ENCODE measurements around the gene EPN1.
"Not testable (repeated sequence)": the region's sequence is repeated elsewhere in the genome, so short reads cannot be mapped to it uniquely, and the experiment has no call there.

The EPN1 gene

DNA sequence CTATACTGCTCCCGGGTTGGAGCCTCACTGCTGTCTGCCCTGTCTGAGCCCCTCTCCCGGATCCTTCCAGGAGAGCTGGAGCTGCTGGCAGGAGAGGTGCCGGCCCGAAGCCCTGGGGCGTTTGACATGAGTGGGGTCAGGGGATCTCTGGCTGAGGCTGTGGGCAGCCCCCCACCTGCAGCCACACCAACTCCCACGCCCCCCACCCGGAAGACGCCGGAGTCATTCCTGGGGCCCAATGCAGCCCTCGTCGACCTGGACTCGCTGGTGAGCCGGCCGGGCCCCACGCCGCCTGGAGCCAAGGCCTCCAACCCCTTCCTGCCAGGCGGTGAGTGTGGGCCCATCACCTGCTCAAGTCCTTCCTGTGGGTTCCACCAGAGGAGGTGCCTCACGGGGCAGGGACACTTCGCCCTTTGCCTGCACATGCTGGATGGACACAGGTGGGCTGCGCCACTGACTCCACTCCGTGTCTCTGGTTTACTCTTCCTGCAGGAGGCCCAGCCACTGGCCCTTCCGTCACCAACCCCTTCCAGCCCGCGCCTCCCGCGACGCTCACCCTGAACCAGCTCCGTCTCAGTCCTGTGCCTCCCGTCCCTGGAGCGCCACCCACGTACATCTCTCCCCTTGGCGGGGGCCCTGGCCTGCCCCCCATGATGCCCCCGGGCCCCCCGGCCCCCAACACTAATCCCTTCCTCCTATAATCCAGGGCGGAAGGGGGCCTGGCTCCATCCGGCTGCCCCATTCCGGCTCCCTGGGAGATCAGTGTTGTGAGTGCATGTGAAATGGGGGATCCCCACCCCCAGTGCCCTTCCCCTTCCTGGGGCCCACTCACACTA lies 19.8 kb downstream of the EPN1 start:
- no peak for DNase-seq

DNA sequence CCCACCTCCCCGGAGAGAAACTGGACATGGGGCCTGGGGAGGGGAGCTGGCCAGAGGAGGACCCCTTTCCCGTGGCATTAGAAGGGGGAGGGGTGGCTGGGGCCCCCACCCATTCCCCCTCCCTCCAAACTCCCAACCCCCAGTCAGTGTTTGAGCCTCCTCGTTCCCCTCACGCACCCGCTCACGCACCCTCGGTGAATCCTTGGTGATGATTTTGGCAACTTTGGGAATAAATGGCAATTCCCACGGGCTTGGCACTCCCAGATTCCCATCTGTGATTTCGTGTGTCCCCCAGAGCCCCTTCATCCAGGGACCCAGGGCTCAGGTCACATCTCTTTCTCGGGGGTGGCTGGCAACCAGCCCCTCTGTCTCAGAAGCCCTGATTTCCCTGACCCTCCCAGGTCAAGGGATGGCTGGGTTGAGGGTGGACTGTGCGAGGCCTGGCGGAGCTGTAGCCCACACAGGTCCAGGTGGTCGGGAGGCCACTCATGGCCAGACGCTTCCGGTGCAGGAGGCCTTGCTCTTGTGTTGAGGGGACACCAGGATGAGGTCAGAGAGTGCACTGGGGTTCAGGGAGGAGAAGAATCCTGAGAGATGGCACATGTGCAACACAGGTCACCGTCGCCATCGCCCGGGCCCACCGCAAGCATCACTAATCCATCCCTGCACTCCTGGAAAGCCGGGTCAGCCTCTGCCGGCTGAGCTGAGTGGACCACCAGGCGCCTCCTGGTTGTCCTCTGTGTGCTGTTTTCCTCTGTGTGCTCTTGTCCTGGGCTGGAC lies 20.7 kb downstream of the EPN1 start:
- no peak for DNase-seq

DNA sequence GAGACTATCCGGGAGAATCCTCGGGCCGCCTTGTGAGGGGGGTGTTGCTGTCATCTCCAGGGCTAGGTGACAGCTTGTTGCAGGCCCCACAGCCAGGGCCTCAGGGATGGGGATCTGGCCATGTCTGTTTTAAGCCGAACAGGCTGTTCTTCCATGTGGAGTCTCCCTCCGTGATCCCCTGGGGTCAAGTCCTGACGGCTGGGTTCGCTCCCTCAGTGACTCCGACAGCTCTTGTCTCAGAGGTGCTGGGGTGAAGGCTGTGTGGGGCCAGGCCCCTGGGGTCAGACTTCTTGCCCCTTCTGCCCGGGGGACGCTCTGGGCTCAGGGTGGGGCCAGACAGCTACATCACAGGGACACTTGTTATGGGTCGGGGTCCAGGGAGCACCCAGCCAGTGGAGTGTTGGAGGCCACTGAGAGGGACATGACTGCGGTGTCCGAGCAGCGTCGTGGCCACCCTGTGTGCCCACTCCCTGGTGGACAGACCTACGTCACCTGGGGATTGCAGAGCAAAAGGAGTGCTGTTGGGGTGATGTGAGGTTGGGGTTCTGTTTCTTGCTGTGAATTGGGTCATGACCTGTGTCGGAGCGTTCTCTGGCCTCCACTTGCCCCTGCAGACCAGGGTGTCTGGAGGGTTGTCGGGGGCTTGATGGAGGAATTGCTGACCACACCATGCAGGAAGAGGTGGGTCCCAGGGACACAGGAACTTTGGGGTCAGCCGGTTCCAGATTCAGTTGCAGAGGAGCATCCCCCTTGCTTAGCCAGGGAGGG lies 21.5 kb downstream of the EPN1 start:
- no peak for DNase-seq

DNA sequence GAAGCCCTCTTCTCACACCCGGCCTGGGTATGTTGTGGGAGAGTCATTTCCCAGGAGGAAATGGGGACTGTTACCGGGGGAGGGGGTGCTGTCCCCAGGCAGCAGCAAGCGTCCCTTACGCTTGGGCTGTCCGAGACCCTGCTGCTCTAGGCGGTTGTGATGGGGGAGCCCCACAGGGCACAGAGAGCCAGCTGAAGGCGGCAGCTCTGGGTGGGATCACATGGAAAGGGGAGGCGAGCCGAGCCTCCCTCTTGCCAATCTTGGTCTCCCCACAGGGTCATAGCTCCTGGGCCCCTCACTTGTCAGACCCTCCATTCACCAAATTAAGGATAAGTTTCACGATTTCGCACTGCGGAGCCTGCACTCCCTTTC lies 22.0 kb downstream of the EPN1 start:
- DNase-seq = no peak

DNA sequence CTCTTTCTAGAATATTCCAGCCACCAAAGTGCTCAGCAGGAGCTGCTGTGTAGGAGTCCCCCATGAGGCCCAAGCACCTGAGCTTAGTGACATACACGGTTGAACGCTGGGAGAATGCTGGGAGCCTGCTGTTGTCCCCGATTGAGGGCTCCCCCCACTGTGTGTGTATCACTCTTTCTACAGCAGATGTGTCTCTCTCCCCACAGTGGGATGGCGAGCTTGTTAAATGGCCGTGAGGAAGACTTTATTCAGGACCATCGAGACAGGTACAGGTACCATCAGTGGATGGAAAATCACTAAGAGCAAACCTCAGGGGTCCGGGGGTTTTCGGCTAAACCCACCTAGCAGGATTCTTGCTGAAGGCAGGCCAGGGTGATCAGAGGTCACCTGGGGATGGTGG lies 22.7 kb downstream of the EPN1 start:
- DNase-seq = no peak

DNA sequence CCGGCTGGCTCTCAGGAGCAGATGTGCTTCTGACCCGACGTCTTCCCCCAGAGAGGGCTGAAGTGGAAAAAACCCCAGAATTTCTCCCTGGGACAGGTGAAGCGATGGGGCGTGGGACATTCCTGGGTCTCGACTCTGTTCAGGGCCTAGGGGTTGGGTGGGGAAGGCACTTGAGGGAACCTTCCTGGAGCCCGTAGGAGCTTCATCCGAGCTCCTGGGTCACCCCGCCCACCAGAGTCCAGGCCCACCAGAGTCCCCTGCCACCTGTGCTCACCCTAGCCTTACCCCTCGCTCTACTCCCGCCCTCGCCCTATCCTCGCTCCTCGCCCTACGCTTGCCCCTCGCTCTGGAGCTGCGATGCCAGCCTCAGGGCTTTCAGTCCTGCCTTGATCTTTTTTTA lies 23.2 kb downstream of the EPN1 start:
- DNase-seq = no peak

DNA sequence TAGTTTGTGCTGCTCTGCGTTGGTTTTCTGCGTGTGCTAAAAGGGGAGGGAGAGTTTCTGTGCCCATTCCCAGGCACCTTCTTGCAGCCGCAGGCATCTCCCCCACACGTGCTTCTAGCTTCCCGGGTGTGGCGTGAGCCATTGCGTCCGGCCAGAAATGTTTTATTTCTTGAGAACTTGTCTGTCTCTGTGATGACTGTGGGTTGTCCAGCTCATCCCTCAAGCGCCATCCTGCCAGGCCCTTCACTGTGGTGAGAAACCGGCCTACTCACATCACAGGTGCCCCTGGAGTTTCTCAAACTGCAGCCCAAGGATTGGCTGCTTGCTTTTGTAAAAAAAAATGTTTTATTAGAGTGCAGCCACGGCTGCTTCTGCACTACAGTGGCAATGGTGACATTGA lies 24.2 kb downstream of the EPN1 start:
- no peak for DNase-seq

DNA sequence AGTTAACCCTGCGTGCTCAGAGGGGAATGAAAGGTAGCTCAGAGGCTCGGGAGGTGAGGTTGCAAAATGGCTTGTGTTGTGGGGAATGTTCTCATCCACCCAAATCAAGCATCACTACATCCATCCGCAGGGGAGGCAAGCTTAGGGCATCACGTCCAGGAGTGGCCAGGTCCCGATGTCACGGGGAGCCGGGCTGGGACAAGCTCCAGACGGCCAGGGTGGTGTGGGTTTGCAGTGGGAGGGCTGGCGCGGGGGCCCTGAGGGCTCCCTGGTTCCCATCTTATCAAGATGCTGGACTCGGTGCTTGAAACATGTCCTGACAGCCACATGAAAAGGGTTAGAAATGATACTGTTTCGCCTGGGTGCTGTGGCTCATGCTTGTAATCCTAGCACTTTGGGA lies 25.8 kb downstream of the EPN1 start:
- DNase-seq = no peak

DNA sequence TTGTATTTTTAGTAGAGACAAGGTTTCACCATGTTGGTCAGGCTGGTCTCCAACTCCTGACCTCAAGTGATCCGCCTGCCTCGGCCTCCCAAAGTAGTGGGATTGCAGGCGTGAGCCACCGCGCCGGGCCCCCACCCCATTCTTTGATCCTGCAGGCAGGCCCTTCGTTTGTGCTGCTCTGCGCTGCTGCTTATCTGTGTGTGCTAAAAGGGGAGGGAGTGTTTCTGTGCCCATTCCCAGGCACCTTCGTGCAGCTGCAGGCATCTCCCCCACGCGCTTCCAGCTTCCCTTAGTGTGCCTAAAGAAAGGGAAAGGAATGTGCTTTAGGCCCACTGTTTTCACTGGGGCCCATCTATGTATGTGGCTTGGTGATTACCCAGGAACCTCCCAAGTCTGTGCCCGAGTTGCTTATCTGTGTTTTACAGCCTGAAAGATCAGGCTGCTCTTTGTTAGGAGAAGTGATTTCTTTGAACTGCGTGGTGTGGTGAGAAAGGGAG lies 27.2 kb downstream of the EPN1 start:
- no peak for DNase-seq

DNA sequence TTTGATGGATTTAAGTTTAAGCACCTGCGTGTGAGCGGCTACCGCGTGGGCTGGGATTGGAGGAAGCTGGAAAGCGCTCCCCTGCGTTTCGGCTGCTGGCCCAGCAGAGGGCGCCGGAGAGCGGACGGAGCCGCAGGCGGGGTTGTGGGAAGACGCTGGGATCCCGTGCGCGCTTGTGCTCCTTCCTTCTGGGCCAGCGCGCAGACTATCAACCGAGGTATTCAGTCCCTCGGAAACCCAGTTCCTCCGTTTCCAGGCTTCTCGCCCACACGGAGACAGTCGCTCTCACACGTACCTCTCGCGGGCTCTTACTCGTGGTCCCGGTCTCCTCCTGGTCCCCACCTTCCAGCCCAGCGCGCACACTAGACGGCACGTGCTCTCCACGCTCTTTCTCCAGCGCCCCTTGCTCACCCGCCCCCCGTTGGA lies 28.8 kb downstream of the EPN1 start:
- DNase-seq = no peak

DNA sequence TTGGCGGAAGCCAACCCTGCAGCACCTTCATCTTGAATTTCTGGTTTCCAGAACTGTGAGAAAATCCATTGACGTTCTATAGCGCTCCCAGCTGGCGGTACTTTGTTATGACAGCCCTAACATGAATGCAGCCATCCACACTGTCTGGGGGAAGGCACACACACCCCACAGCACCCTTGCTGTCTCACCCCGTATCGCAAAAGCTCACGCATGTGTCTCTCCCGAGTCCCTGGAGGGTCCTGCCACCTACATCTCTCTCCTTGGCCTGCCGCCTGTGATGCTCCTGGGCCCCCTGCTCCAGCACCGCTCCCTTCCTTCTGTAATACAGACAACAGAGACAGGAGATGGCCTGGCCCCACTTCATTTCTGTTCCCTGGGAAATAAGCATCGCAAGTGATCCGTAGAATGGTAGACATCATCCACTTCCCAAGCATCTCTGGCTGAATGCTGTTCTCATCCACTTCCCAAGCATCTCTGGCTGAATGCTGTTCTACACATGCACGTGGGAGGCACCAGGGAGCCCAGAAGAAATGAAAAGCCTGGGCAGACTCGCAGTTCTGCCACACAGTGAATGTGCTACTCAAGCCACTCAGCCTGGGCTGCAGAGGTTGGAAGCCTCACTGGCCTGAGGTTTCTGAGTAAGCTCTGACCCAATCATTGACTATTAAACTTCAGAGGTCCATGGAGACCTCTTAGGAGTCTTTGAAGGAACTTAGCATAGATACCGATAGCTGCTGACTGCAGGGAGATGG lies 29.6 kb downstream of the EPN1 start:
- no peak for DNase-seq

DNA sequence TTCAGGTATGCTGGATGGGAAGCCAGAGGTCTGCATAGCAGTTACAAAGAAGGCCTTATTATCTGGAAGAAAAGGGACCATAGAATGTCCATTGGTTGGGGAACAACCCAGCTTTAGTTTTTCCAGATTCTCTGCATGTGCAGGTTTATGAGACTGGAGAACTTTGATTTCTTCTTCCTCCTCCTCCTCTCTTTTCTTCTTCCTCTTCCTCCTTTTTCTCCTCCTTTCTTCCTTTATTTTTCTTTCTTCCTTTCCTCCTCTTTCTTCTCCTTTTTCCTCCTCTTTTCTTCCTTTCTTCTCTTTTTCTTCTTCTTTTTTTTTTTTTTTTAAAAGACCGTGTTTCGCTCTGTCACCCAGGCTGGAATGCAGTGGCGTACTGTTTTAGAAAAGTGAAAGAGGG lies 30.9 kb downstream of the EPN1 start:
- no peak for DNase-seq

DNA sequence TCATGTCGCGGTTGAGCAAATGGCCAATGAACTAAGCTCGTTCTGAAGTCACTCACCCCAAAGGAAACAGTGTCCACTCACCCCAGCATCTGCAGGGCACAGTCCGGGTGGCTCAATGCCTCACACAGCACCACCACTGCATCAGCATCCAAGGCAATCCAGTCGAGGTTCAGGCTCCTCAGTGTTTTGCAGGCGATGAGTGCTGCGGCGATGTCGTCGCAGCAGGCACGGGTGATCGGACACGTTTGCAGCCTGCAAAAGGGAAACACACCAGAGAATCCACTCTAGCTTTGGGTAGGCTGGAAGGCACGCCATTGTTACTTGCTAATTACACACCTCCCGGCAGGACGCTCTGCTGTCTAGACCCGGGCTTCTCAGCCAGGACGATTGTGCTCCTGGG lies 36.7 kb downstream of the EPN1 start:
- no peak for DNase-seq

DNA sequence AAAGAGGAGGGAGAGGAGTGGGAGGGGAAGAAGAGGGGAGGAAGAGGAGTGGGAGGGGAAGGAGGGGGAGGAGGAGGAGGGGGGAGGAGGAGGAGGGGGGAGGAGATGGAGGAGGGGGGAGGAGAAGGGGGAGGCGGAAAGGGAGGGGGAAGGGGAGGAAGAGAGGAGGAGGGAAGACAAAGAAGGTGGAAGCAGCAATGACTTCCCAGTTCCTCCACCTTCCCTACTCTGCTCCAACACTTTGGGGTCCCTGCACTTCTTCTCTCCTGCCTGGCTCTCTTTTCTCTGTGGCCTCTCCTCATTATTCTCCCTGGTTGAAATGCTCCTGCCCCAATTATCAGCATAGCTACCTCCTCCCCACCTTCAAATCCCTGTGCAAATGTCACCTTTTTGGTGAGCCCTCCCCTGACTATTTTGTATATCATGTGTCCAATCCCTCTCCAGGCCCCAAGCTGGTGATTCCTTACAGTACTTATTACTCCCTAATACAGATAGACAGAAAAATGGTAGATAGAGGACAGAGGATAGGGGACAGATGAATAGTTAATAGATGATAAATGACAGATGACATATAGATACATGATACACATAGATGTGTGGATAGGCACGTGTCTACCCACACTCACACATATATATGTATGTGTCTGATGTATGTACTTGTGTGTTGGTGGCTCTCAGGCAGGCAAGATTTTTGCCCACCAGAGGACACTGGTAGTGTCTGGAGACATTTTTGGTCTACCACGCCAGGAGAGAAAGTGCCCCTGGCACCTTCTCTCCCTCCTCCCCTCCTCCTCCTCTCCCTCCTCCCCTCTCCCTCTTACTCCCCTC lies 38.0 kb downstream of the EPN1 start:
- DNase-seq = no peak

DNA sequence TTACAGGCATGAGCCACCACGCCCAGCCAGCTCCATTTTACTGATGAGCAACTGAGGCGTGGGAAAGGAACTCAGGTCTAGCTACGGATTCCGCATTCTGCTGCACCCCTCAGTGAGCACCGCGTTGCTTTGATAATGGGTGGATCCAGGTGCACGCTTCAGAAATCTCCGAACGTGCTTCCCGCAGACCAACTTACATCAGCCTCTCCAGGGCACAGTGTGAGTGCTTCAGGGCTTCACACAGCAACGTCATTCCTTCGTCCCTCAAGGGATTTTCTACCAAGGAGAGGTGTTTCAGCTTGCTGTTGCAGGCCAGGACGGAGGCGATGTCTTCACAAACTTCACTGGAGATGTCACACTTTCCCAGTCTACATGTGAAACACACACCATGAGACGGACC lies 41.5 kb downstream of the EPN1 start:
- DNase-seq = no peak

DNA sequence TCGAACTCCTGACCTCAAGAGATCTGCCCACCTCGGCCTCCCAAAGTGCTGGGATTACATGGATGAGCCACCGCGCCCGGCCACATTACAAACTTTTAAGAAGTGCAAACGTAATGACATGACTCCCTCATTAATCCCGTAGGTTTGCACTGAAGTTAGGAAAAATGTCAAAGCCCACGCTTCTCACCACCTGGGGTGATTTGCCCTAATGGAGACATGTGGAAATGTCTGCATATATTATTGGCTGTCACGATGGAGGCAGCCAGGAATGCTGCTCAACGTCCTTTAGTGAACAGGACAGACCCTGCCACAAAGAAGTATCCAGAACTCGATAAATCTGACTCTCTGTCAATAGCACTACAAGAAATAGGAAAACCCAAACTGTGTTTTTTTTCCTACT lies 42.2 kb downstream of the EPN1 start:
- no peak for DNase-seq

DNA sequence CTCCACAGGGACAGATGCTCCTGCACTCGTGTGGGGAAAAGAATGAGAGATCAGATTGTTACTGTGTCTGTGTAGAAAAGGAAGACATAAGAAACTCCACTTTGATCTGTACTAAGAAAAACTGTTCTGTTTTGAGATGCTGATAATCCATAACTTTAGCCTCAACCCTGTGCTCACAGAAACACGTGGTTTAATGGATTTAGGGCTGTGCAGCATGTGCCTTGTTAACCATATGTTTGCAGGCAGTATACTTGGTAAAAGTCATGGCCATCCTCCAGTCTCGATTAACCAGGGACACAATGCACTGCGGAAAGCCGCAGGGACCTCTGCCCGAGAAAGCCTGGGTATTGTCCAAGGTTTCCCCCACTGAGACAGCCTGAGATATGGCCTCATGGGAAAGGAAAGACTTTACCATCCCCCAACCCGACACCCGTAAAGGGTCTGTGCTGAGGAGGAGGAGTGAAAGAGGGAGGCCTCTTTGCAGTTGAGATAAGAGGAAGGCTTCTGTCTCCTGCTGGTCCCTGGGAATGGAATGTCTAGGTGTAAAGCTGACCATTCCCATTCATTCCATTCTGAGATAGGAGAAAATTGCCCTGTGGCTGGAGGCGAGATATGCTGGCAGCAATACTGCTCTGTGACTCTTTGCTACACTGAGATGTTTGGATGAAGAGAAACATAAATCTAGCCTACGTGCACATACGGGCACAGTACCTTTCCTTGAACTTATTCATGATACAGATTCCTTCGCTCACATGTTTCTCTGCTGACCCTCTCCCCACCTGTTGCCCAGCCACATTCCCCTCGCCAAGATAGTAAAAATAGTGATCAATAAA lies 43.1 kb downstream of the EPN1 start:
- not testable (repeated sequence) for DNase-seq

DNA sequence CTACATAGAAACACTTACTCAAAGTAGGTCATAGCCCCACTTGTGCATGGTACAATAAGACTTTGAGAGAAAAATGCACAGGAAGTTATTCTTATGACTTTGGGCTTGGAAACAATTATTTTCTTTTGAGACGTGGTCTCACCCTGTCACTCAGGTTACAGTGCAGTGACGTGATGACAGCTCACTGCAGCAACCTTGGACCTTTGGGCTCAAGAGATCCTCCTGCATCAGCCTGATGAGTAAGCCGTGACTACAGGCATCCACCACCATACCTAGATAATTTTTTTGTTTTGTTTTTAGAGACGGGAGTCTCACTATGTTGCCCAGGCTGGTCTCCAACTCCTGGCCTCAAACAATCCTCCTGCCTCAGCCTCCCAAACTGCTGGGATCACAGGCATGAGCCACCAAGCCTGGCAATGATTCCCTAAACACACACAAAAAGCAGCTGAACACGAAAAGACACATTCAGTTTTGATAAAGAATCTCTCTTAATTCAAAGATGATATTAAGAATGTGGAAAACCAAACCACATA lies 45.3 kb downstream of the EPN1 start:
- DNase-seq = no peak

DNA sequence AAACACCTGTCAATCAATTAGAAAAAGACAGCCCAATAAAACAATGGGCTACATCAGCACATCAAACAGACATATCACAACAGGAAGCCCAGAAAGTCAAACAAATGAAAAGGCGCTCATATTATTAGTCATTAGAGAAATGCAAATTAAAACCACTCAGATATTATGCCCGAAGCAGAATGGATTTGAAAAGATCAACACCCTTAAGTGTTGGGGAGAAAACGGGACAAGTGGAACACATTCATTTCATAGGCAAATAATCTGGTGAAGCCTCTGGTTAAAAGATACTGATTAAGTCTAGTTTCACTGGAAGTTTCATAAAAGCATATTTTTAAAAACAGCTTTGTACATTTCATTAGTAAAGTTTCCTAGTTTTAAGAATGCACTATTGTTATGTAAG lies 45.8 kb downstream of the EPN1 start:
- DNase-seq = no peak

DNA sequence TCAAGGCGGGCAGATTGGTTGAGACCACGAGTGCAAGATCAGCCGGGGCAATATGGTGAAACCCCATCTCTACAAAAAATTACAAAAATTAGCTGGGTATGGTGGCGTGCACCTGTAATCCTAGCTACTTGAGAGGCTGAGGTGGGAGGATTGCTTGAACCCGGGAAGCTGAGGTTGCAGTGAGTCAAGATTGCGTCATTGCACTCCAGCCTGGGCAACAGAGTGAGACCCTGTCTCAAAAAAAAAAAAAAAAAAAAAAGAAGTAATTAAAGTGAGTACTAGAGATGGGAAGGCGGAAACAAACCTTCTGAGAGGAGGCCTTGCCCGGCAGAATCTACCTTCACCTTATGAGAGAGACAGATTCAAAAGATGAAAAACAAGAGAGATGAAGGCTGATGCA lies 48.5 kb downstream of the EPN1 start:
- no peak for DNase-seq

DNA sequence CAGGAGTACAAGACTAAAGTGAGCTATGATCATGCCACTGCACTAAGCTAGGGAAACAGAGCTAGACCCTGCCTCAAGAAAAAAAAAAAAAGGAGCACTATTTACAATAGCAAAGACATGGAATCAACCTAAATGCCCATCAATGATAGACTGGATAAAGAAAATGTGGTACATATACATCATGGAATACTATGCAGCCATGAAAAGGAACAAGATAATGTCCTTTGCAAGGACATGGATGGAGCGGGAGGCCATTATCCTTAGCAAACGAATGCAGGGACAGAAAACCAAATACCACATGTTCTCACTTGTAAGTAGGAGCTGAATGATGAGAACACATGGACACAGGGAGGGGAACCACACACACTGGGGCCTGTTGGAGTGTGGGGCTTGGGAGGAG lies 55.4 kb downstream of the EPN1 start:
- DNase-seq = not testable (repeated sequence)

Data from kidney glomerular epithelial cell (primary cell).